NCI-H2029 (cell line): Measurements from ENCODE around the gene MPPED1.

Experiments used
- DNase-seq: peaks from one replicate; lab custom pipeline; 2025; lab: John Stamatoyannopoulos, UW

The MPPED1 gene

DNA sequence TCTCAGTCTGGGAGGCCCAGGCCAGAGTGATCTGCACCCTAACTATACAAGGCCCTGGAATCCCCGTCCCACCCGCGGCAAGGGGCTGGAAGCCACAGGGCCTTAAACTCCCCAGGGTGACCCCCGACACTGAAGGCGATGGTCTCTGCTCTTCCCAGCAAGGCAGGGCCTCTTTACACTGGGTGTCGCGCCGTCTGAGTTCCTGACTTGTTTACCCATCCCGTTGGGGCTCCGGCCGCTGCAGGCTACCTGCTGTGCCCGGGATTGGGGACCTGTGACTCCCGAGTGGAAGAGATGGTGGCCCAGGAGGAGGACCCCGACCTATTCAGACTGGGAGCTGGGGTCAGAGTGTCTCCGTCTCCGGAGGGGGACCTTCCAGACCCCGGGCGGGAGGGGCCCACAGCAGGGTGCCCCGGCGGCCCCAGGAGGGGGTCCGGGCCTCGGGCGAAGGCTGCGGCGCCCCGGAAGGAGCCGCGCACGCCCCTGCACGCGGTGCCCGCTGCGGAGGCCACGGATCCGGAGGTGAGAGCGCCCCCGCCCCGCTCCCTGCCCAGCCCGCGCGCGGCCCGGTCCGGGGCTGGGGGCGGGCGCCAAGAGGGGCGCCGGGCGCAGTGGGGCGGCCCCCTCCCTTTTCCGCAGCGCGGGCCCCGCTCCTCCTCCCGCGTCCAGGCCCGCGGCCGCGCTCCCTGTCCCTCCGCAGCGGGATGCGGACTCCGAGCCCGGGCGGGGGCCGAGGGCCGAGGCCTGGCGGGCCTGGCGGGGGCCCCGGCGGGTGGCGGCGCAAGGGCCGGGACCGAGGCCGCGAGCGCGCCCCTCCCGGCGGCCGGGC lies 560 bp upstream of the MPPED1 start:
- DNase-seq: no peak

DNA sequence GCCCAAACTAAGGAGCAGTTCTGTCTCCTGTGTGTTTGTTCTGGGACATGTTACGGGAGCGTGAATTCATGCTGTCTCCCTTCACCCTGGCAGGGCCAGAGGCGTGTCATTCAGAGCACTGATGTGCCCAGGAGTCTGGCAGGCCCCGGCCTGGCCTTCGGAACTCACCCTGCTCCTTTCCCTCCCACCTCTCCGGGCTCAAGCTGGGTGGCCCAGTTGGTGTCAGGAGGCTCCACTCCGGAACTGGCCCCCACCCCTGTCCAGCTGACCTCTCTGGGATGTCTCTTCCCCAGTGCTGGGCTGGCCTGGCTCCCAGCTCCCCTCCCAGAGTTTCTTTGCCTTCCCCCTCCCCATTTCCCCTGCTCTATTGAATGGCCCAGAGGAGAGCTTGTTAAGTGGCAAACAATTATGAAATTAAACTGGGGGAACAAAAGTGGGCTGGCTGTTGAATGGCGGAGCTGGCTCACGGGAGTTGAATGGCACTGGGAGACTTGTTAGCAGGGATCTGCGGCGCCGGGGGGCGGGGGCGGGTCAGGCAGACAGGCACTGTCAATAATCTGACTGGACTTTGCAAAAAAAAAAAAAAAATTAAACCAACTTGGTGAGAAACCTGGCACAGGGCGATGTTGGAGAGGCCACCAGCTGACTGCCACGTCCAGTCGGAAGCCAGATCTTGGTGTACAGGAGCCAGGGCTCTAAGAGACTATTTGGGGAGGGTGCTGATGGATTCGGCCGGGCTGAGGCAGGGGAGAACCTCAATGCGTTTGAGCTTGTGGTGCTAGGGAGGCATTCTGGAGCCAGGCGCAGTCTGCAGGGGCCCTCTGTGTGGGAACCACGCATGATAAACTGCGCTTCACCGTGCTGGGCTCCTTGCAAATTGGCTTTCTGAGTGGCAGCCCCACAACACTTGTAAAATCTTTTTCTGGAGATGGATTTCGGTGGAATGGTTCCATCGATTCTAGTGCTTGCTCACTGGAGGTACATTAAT lies 1.3 kb downstream of the MPPED1 start:
- DNase-seq: no peak

DNA sequence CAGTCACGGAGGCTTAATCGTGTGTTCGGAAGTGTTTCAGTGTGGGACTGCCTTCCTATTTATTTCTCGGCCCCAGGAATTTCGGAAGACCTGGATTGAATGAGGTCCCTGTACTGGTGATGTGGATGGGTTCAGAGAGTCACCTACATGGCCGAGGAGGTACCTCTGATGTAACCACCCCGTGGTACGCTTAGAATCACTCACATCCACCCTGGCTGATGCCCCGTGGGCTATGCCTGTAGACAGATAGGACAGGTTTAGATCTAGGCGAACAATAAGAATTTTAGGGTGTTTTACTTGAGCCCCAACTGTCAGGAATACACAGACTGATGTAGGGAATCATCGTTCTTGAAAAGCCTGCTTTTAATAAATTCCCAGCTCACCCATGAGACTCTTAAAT lies 2.0 kb downstream of the MPPED1 start:
- DNase-seq: no peak

DNA sequence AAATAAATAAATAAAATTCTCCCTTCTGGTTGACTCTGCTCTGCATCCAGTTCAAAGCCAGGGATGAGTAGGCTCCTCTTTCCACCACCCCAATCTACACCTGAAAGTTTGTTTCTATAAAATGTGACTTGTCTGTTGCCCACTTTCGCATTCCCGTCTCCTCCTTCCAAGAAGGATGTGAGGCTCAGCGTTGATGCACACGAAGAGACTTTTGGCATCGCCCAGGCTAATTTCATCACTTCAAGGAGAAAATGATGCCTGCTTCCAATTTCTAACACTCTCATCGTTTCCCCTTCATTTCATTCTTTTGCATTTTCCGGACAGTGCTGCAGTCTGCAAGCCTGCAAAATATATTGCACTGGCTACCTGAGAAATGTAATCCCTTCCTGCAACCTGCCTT lies 3.9 kb downstream of the MPPED1 start:
- DNase-seq: no peak

DNA sequence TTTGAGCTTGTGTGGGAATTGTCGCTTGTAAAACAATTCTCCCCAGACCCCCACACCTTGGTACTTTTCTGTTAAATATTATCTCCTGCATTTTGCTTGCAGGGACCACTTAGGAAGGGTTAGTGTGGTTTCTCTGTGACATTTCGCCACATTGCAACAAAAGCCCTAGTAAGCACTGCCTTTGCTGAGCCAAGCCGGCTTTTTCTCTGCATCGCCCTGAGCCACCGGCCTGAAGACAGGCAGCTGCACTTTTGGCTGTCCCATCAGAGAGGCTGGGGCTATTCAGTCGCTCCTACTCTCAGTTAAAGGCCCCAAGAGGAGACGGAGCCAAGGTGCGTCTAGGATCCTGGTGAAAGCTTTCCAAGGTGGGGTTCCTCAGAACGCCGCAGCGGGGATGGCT lies 5.7 kb downstream of the MPPED1 start:
- DNase-seq: no peak

DNA sequence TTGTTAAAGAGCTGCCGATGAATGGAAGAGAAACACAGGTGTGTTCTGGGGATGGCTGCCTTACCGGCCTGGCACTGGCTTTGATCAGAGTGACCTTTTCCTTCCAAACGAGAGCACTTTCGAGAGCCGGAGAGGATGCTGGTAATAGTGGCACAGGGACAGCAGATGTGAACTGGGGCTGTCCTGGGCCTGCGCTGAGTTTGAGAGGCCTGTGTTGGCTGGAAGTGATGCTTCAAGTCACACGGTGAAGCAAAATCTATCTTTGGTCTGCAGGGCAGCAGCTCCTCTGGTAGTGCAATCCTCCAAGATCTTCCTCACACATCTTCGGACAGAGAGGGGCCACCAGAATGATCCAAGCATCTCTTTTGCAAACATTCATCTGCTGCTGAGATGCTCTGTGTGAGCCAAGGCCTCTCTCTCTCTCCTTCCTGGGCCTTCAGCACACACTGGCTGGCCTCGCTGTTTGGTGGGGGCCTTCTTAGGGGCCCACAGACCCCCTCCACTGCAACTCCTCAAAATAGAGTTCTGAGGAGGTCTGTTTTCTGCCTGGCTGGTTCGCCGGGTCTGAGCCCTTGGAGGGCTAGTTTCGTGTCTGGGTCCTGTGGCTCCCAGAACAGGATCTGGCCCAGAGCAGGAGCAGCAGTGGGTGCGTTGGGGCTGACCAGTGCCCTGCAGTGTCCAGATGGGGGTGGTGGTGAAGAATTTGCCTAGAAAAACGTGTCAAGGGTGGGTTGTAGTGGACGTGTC lies 6.4 kb downstream of the MPPED1 start:
- DNase-seq: no peak

DNA sequence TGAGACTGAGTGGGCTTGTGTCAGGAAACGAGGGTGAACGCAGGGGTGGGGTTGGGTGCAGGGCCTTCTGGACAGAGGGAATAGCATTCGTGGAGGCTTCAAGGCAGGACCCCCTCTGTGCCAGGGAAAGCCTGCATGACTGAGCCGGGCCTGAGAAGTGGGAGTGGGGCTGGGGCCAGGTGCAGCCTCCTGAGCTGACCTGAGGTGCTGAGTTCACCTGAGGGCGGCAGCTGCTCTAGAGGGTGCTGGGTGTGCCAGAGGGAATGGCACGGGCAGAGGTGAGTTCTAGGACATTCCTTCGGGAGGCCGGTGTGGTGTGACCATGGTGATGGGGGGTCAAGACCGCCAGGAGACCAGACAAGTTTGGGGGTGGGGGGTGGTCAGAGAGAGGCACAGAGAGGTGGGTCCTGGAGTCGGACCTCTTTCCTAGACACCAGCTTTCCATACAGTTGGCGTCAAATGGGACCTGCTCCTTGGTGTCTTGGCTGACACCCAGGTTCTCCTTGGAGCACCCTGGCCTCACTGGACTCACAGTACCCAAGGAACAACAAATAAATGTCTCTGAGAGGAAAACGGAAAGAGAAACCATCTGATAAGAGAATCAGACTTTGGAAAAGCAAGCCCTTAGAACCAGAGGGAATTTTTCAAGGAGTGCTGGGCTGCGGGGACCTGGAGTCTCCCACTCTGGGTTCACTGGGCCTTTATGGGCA lies 7.7 kb downstream of the MPPED1 start:
- DNase-seq: no peak

DNA sequence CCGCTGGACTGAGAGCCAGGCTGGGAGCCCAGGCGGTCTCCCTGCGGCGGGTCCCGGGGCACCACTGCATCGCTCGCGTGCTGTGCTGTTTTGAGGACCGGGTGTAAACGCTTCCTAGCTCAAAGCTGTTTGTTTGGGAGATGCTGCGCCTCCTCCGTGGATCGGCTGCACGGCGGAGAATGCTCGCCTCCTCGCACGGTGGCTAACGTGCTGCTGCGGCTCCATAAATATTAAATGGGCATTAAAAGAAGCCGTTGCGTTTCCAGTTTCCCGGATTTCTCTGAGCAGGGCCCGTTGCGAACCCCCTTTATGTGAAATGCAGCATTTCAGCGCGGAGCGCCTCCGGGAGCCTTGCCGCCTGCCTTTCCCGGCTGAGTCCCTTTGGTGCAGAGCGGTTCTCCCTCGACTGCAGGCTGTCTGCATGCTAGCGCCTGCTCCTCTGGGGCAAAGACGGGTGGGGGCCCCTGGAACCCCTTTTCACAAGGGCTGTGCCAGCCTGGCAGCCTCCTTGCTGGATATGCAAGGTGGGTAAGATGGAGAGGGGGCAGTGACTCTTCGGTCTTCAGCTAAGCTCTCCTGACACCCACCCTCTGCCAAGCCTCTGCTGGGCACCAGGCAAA lies 9.3 kb downstream of the MPPED1 start:
- DNase-seq: no peak

DNA sequence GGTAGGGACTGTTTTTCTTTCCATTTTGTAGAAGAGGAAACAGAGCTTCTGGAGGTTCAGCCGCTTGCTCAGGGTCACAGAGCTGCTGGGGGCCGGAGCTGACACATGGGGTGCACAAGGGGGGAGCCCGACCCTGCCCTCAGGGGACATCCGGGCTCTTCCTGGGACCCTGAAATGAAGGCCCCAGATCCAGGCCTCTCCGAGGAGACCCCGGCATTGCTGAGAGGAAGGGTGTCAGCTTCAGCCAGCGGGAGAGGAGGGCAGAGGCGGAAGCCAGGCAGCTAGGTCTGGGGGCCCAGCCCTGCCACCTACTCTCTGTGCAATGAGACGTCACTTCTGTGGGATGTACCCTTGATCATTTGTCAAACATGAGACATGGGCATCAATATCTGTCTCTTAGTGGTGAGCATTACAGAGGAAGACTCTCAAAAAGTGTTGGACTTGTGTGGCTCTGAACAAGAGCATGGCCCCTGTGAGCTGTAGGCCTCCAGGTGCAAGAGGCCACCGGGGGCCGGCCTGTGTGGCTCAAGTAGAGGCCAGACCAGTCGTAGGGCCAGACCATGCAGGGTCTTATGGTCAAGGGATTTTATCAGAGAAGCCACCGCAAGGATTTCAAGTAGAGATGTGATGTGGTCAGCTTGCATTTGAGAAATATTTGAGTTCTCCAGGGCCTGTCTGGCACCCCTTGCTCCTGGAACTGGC lies 10.3 kb downstream of the MPPED1 start:
- no peak for DNase-seq

DNA sequence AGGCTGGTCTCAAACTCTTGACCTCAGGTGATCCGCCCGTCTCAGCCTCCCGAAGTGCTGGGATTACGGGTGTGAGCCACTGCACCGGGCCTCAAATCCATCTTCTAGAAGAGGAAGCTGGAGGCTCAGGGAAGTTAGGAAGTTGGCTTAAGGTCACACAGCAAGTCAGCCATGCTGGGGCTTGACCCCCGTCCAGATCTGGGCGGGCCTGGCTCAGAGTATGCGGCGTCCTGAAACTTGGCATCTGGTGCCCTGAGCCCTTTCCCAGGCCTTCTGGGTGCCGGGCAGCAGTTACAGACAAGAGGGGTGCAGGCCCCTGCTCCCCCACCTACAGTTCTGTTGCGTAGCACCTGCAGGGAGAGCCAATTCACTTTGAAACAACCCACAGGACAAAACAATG lies 11.2 kb downstream of the MPPED1 start:
- DNase-seq: no peak

DNA sequence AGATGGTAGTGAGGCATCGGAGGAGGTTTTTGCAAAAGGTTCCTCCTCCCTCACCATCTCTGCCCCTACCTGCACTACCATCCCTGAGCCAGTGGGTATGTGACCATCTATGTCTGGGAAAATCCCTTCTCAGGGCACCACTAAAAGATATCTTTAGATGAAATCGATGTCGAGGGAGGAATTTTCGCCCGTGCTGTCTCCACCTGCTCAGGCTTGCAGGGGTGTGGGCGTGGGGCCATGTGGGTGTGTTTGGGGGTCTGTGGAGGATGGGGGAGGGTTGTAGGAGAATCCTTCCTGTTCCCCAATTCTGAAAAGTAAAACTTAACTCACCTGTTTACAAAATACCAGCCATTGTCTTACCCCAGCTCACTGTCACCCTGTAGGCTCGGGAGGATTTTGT lies 12.4 kb downstream of the MPPED1 start:
- DNase-seq: no peak

DNA sequence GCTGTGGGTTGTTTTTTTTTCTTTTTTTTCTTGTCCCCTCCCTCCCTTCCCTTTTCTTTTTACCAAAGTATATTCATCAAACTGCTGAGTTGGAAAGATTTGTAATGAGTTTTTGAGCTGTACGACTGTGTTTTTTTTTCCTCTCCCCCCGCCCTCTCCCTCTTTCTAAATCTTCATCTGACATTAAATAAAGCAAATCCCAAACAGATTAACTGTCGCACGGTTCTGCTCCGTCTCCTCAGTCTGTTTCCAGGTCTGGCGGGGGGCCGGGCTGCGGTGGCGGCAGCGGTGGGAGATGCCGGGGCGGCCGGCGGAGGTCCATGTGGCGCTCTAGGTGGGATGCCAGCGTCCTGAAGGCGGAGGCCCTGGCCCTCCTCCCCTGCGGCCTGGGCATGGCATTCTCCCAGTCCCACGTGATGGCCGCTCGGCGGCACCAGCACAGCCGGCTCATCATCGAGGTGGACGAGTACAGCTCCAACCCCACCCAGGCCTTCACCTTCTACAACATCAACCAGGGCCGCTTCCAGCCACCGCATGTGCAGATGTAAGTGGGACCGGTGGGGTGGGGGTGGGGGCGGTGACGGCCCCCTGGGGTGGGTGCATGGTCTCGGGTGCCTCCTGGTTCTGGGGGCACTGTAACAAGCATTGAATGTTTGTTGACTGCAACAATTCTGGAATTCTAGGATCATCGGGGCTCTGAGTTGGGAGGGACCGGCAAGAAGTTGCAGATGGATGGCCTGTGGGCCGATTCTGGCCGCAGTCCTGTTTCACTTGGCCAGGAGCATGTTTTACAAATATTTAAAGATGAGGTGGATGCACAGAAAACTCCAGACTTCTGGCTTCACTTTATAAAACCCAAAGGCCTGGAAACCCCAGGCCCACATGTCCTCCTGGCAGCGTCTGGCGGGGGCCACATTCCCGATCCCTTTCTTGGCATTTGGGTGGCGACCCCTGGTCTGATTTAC lies 13.1 kb downstream of the MPPED1 start:
- no peak for DNase-seq

DNA sequence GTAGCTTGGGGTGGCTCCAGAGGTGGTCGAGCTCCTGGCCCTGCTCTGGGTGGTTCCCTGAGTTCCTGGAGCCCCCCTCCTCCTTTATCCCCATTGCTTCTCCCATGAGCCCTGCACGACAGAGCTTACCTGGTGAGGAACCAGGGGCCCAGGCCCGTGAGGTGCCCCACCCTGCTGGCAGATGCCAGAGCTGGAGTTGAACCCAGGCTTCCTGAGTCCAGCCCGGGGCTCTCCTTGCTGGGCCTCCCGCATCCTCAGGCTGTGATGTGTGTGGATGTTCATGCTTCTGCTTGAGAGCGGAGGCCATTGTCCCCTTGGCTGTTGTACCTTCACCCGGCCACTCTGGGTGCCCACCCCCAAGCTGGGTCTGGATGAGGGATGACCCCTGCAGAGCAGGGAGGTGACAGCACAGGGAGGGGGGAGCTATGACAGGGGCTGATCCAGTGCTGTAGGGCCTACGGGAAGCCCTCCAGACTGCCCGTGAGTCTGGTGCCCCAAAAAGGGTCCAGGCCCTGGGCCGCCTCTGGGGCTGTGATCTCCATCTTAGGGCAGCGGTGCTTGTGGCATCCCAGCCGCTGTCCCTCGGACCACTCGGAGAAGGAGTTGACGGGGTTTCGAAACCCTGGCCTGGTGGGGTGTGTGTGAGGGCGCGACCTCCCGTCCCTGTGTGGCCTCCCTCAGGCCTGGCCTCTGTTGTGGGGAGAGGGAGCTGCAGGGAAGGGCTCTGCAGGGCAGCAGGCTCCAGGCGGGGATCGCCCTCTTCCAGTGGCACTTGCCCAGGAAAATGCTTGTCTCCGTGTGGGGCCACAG lies 14.4 kb downstream of the MPPED1 start:
- no peak for DNase-seq

DNA sequence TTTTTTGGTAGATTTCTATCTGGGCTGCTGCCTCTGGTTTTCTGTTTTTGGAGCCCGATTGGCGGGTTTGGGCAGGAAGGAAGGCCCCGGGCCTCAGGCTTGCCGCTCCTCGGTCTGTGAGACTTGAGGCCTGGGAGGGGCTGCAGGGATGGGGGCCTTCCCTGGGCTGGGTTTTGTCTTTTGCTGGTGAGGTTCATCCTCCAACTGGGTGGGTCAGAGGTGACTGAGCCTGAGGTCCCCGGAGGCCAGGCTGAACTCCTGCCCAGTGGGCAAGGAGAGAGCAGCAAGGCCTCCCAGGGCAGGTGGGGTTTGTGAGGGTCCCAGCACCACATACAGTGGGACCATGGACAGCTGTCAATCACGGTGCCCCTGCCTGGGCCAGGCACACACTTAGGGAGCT lies 15.0 kb downstream of the MPPED1 start:
- DNase-seq: no peak

DNA sequence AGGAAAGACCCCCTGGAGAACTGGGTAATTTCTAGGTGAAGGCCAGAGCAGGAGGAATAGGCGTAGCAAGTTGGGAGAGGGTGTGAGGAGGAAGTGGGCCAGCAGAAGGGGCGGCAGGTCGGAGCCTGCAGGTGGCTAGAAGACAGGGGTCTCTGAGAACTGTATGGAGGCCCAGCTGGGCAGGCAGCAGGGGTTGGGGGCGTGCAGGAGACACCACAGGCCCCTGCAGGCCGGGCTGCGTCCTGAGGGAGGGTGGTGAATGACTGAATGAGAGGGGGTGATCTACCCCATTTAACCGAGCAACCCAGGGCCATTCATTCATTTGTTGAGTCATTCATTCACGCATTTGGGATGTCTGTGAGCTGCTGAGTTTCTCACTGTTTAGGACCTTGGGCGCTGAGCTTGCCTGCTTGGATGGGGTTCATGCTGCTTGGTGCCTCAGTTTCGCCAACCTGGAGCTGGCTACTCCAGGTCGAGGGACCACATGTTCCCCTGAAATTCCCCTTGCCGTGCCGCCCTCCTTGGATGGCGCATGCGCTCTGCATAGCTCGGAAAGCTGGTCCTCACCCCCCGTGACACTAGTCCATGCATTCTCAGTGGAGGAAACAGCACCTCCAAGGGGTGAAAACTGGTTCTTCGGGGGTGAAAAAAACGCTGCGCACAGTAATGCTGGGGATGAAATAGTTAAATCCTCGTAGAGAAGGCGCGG lies 15.6 kb downstream of the MPPED1 start:
- no peak for DNase-seq

DNA sequence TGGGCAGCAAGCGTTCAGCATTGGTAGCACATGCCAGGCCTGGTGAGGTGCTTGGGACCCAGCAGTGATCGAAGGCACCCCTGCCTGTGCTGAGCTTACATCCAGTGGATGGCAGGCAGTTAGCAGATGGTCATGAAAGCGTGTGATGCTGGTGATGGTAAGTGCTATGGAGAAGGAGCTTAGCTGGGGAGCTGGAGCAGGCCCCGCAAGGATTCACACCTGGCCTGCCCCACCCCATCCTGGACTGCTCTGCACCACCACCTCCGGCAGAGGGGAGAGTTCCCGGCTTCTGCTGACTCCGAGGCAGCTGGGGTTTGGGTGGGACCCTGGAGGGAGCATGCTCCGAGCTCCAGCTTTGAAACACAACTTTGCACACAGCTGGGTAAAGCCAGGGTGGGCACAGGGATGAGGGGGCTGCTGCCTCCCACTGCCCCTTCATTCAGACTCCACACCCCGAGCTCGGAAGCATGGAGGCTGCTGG lies 16.2 kb downstream of the MPPED1 start:
- no peak for DNase-seq

DNA sequence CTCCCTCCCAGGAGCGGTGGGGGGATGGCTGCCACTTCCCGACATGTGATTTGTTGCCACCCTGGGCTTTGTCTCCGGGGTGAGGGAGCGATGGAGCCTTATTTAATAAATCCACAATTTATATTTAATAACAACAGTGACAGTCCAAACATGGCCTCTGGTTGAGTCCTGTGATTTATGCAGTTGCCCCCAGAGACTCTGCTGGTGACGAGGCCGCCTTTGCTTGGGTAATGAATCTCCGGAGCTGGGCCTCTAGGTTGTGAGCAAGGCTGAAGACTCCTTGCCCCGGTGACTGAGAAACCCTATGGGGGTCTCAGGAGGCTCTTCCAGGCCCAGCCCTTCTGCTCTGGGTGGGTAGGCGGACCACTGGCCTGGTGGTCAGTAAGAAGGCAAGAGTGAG lies 16.7 kb downstream of the MPPED1 start:
- no peak for DNase-seq

DNA sequence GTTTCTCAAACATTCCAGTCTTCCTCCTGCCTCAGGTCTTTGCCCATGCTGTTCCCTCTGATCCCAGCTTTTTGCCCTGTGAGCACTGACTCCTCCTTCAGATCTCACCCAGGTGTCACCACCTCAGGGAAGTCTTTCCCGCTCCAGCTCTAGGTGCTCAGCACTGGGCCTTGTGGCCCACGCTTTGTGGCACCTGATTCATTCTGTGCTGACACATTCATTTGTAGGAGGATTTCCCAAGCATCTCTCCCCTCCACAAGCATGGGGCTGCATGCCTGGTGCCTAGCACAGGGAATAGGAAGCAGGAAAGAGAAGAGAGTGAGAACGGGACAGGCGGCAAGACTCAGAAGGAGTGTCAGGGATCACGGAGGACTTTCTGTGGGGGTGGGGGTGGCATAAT lies 17.6 kb downstream of the MPPED1 start:
- DNase-seq: no peak
